Measurements from ENCODE around the gene ZSWIM6. TPM values are rescaled to one million over a fixed set of nuclear protein-coding genes. Genes with fewer than 3 reads are reported as not detected.

The ZSWIM6 gene
- total and polyA plus RNA-seq, 4 experiments from 2014 or later = 0.23 to 11.3 (median 5.5) TPM

DNA sequence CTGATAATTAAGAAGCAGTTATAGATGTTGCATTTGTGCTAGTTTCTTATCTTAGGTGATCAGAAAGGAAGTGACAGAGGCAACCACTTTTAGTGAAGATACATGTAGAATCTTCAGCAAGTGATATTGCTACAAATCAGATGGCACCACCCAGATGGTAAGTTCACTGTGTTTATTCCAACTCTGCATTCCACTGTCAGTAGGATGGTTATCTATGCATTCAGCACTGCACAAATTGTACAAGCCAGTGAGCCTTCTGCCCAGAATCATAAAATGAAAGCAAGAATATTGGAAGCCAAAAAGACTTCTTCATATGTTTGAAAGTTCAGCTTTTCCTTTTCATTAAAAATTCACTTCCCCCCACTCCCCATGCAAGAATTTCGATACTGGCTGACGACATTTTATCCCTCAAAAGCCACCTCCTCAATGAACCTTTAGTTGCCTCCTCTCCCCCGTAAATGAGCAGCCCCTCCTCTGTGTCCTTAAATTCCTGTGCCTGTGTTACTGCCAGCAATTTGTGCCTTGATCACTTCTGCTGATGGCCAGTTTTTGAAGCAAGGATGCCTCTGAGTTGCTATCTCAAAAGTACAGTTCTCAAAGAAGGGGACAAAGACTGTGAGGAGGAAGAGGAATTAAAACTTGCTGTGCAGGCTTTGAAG is 91.6 kb downstream of the ZSWIM6 start:
- Histone ChIP-seq H3K27ac (ENCODE audit: low read depth, low read length) (no peak overlapping the region), H3K36me3 (ENCODE audit: insufficient read depth, low read length) (no peaks in the 10 kb centered on the region), H3K27me3 (ENCODE audit: insufficient read depth, low read length) (no peaks in the 10 kb centered on the region), H3K4me3 (ENCODE audit: low read length in 2 of 2) (no peak overlapping the region), H3K4me1 (ENCODE audit: insufficient read depth, low read length) (peaks cover 10% of the 10 kb centered on the region), H3K9me3 (ENCODE audit: control insufficient read depth in 1 of 2, low read length in 2 of 2) (no peaks in the 10 kb centered on the region)
- Mint-ChIP-seq H3K27ac (peak overlapping the region in 4 of 7 donors; percentile 5 to 83 (median 19)), H3K4me1 (peaks cover 14 to 33% (median 28%) of the 10 kb centered on the region in 4 donors), H3K4me3 (peak overlapping the region in 5 of 8 donors; percentile 15 to 57 (median 24)), H3K9me3 (peaks cover 0 to 5% (median under 1%) of the 10 kb centered on the region in 8 donors), H3K27me3 (no peaks in the 10 kb centered on the region), H3K36me3 (peaks cover 0 to 12% of the 10 kb centered on the region in 2 donors)
- ChIA-PET POLR2A (ENCODE audit: partially characterized antibody) (no interaction called here), CTCF (ENCODE audit: partially characterized antibody) (no interaction called here)
- DNase-seq = no peak
- intact Hi-C loops (cut with micrococcal nuclease) = no loop called here

DNA sequence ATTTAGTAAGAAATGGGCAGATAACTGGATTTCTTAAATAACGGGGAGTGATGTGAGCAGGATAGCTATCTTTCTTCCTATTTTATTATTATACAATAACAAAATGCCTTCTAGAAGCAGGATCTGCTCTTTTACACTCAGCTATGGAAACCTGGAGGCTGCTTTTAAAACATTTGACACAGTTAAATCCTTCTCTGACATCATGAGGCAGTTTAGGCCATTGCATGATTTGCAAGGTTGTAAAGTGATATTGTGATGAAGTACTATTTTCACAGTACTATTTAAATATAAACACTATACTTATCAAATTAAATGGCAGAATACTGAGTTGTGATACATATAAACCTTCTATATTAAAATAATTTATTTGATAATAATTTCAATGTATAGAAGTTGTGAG is 93.9 kb downstream of the ZSWIM6 start:
- no peak overlapping the region for H3K4me3 Mint-ChIP-seq
- peaks cover 10% of the 10 kb centered on the region for H3K4me1 ChIP-seq (ENCODE audit: insufficient read depth, low read length)
- no peaks in the 10 kb centered on the region for H3K36me3 ChIP-seq (ENCODE audit: insufficient read depth, low read length)
- no peak overlapping the region for H3K27ac Mint-ChIP-seq
- H3K4me1 Mint-ChIP-seq = peaks cover 19 to 45% (median 37%) of the 10 kb centered on the region in 4 donors
- CTCF ChIA-PET (ENCODE audit: partially characterized antibody) = no interaction called here
- H3K9me3 Mint-ChIP-seq = peaks cover 0 to 4% (median under 1%) of the 10 kb centered on the region in 8 donors
- H3K27me3 ChIP-seq (ENCODE audit: insufficient read depth, low read length) = no peaks in the 10 kb centered on the region
- H3K36me3 Mint-ChIP-seq = peaks cover 0 to 15% of the 10 kb centered on the region in 2 donors
- POLR2A ChIA-PET (ENCODE audit: partially characterized antibody) = interaction anchor here (1.0 kb wide), 1 partner anchor 94 kb away, joined by 3 read pairs; the partner anchor contains the start of gene ZSWIM6
- DNase-seq = no peak
- H3K4me3 ChIP-seq (ENCODE audit: low read length in 2 of 2) = no peak overlapping the region
- H3K9me3 ChIP-seq (ENCODE audit: control insufficient read depth in 1 of 2, low read length in 2 of 2) = no peaks in the 10 kb centered on the region
- H3K27me3 Mint-ChIP-seq = no peaks in the 10 kb centered on the region
- no peak overlapping the region for H3K27ac ChIP-seq (ENCODE audit: low read depth, low read length)
- intact Hi-C loops (cut with micrococcal nuclease) = no loop called here

DNA sequence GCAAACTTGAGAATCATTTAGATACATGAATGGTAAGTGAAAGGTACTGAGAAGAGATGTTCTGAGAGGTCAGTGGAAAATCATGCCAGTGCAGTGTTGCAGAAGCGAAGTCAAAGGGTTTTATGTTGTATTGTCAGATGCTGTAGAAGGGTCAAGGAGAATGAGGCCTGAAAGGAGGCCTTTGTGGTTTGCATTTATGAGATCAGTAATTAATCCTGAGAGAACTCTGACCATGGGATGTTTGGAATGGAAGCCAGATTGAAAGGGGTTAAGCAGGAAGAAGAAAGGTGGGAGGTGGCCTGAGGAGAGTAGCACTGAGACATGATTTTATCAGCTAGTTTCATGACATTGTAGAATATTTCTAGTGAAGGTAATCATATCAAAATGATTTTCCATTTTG is 97.8 kb downstream of the ZSWIM6 start:
- intact Hi-C loops (cut with micrococcal nuclease) = no loop called here
- CTCF ChIA-PET (ENCODE audit: partially characterized antibody) = interaction anchor here (1.0 kb wide), 1 partner anchor 10 kb away, joined by 3 read pairs; no protein-coding TSS in a partner anchor
- H3K9me3 Mint-ChIP-seq = no peaks in the 10 kb centered on the region

DNA sequence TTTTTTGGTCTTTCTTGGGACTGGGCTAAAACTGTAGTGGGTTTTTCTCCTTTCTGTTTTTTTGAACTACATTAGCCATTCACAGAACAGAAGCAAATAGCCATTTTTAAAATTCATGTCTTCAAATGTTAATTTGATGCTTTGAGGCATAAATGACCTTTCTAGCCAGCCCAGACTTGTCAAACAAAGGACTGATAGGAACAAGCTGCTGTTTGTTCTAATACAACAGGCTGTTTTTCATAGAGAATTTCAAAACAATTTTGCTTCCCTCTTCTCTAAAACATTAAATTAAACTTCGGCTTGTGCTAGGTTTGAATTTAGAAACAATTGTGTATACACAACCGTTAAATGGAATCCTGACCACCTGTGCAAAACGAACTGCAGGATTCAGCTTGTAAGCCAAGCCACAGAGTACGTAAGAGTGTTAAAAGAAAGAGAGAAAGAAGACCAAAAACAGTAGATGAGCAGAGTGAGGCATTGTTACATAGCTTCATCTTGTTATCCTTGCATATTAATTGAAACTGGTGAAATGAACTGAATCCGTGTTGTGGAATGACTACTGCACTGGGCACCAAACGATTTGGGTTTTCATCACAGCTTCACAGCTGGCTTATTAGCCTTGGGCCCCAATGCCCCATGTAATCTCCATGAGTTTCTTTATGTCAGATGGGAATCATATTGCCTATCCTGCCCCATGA is 100.0 kb downstream of the ZSWIM6 start:
- intact Hi-C loops (cut with micrococcal nuclease) = no loop called here
- Histone ChIP-seq H3K27me3 (ENCODE audit: insufficient read depth, low read length) (no peaks in the 10 kb centered on the region), H3K9me3 (ENCODE audit: control insufficient read depth in 1 of 2, low read length in 2 of 2) (no peaks in the 10 kb centered on the region), H3K27ac (ENCODE audit: low read depth, low read length) (no peak overlapping the region), H3K4me3 (ENCODE audit: low read length in 2 of 2) (no peak overlapping the region), H3K36me3 (ENCODE audit: insufficient read depth, low read length) (no peaks in the 10 kb centered on the region), H3K4me1 (ENCODE audit: insufficient read depth, low read length) (no peaks in the 10 kb centered on the region)
- peaks cover 11 to 26% (median 18%) of the 10 kb centered on the region in 4 donors for H3K4me1 Mint-ChIP-seq
- no peaks in the 10 kb centered on the region for H3K9me3 Mint-ChIP-seq
- DNase-seq = no peak
- CTCF ChIA-PET (ENCODE audit: partially characterized antibody) = no interaction called here
- H3K27me3 Mint-ChIP-seq = no peaks in the 10 kb centered on the region
- no peak overlapping the region for H3K4me3 Mint-ChIP-seq
- H3K36me3 Mint-ChIP-seq = peaks cover 0 to 7% of the 10 kb centered on the region in 2 donors
- H3K27ac Mint-ChIP-seq = no peak overlapping the region
- POLR2A ChIA-PET (ENCODE audit: partially characterized antibody) = no interaction called here

More for the DNA sequence above, 97.8 kb downstream of the ZSWIM6 start:
- no peak overlapping the region for H3K4me3 Mint-ChIP-seq
- no peaks in the 10 kb centered on the region for H3K36me3 ChIP-seq (ENCODE audit: insufficient read depth, low read length)
- peaks cover 7 to 27% (median 24%) of the 10 kb centered on the region in 4 donors for H3K4me1 Mint-ChIP-seq
- POLR2A ChIA-PET (ENCODE audit: partially characterized antibody) = no interaction called here
- no peaks in the 10 kb centered on the region for H3K4me1 ChIP-seq (ENCODE audit: insufficient read depth, low read length)
- no peaks in the 10 kb centered on the region for H3K27me3 Mint-ChIP-seq
- H3K36me3 Mint-ChIP-seq = peaks cover 0 to 7% of the 10 kb centered on the region in 2 donors
- H3K27me3 ChIP-seq (ENCODE audit: insufficient read depth, low read length) = no peaks in the 10 kb centered on the region
- no peak overlapping the region for H3K27ac Mint-ChIP-seq
- no peaks in the 10 kb centered on the region for H3K9me3 ChIP-seq (ENCODE audit: control insufficient read depth in 1 of 2, low read length in 2 of 2)
- no peak for DNase-seq
- no peak overlapping the region for H3K27ac ChIP-seq (ENCODE audit: low read depth, low read length)
- H3K4me3 ChIP-seq (ENCODE audit: low read length in 2 of 2) = no peak overlapping the region

- H3K4me3 Mint-ChIP-seq = no peak overlapping the region
- Histone ChIP-seq H3K9me3 (ENCODE audit: control insufficient read depth in 1 of 2, low read length in 2 of 2) (no peaks in the 10 kb centered on the region), H3K27ac (ENCODE audit: low read depth, low read length) (no peak overlapping the region), H3K36me3 (ENCODE audit: insufficient read depth, low read length) (no peaks in the 10 kb centered on the region), H3K4me1 (ENCODE audit: insufficient read depth, low read length) (no peaks in the 10 kb centered on the region), H3K4me3 (ENCODE audit: low read length in 2 of 2) (no peak overlapping the region), H3K27me3 (ENCODE audit: insufficient read depth, low read length) (no peaks in the 10 kb centered on the region)
- no peaks in the 10 kb centered on the region for H3K27me3 Mint-ChIP-seq
- H3K4me1 Mint-ChIP-seq = peaks cover 3 to 13% (median 7%) of the 10 kb centered on the region in 4 donors
- no peak overlapping the region for H3K27ac Mint-ChIP-seq
- peaks cover 0 to 11% of the 10 kb centered on the region in 2 donors for H3K36me3 Mint-ChIP-seq
- ChIA-PET CTCF (ENCODE audit: partially characterized antibody) (no interaction called here), POLR2A (ENCODE audit: partially characterized antibody) (no interaction called here)
- peaks cover 0 to 14% (median 7%) of the 10 kb centered on the region in 8 donors for H3K9me3 Mint-ChIP-seq
- intact Hi-C loops (cut with micrococcal nuclease) = no loop called here
- DNase-seq = no peak
These were observed 103.3 kb downstream of the ZSWIM6 start for GRCh38 chr5:61435368-61435767.

DNA sequence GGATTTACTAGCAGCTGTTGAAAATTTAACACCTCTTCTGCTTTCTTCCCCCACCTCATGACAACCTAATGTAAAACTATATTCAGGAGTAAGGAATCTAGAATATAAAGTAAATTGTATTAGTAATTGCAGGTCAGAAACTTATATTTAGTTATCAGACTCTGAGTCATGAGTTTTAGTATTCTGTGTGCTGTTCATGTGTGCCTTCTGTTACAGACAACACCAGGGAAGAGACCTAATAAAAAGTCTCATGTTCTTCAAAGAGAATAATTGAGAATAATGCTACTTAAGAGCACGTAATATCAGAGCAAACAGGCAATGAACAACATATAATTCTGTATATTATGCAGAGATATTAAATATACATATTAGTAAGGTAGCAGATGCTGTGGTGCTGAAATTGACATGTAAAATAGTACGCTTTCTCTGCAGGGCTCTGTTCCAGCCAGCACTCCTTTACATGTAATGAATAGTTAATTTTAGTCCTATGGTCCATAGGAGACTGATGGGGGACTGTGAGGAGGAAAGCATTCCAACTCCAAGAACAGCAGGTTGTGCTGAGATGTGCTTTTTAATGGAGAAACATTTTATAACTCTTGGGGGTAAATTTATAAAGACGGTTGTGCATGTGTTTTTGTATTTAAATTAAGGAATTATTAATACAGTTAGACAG is 106.4 kb downstream of the ZSWIM6 start:
- ChIA-PET CTCF (ENCODE audit: partially characterized antibody) (interaction anchor here (0.7 kb wide), 1 partner anchor 65 kb away, joined by 3 read pairs; no protein-coding TSS in a partner anchor), POLR2A (ENCODE audit: partially characterized antibody) (no interaction called here)
- no peaks in the 10 kb centered on the region for H3K27me3 Mint-ChIP-seq
- DNase-seq = no peak
- Histone ChIP-seq H3K27ac (ENCODE audit: low read depth, low read length) (no peak overlapping the region), H3K4me3 (ENCODE audit: low read length in 2 of 2) (no peak overlapping the region), H3K36me3 (ENCODE audit: insufficient read depth, low read length) (no peaks in the 10 kb centered on the region), H3K4me1 (ENCODE audit: insufficient read depth, low read length) (no peaks in the 10 kb centered on the region), H3K9me3 (ENCODE audit: control insufficient read depth in 1 of 2, low read length in 2 of 2) (peaks cover 0 to 15% of the 10 kb centered on the region in 2 donors), H3K27me3 (ENCODE audit: insufficient read depth, low read length) (no peaks in the 10 kb centered on the region)
- H3K27ac Mint-ChIP-seq = no peak overlapping the region
- H3K4me3 Mint-ChIP-seq = no peak overlapping the region
- peaks cover 0 to 45% (median 31%) of the 10 kb centered on the region in 8 donors for H3K9me3 Mint-ChIP-seq
- H3K36me3 Mint-ChIP-seq = peaks cover 20 to 21% of the 10 kb centered on the region in 2 donors
- H3K4me1 Mint-ChIP-seq = peaks cover 0 to 8% (median 4%) of the 10 kb centered on the region in 4 donors
- intact Hi-C loops (cut with micrococcal nuclease) = no loop called here

DNA sequence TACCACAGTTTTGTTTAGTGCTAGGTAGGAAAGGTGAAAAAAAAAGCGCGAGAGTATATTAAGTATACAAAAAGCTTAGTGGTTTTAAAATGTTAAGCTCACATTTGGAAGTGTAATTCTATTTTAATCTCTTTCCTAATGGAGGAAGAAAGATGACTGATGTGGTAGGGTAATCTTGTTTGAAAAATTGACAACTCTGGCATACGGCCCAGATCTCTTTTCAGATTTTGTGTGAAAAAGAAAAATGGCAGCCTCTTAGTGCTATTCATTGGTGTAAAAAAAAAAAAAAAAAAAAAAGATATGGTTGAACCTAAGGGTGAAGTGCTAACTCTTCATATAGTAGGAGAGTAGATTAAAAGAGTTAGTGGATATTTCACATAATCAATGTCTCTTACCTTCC is 108.0 kb downstream of the ZSWIM6 start:
- ChIA-PET POLR2A (ENCODE audit: partially characterized antibody) (no interaction called here), CTCF (ENCODE audit: partially characterized antibody) (interaction anchor here (0.7 to 0.9 kb wide), 2 partner anchors 10 to 420 kb away, joined by 3 read pairs; no protein-coding TSS in a partner anchor)
- Mint-ChIP-seq H3K36me3 (peaks cover 21 to 22% of the 10 kb centered on the region in 2 donors), H3K27me3 (no peaks in the 10 kb centered on the region), H3K4me3 (no peak overlapping the region), H3K27ac (no peak overlapping the region), H3K4me1 (peaks cover 0 to 5% (median 2%) of the 10 kb centered on the region in 4 donors), H3K9me3 (peaks cover 0 to 51% (median 32%) of the 10 kb centered on the region in 8 donors)
- no peak overlapping the region for H3K27ac ChIP-seq (ENCODE audit: low read depth, low read length)
- peaks cover 0 to 15% of the 10 kb centered on the region in 2 donors for H3K9me3 ChIP-seq (ENCODE audit: control insufficient read depth in 1 of 2, low read length in 2 of 2)
- DNase-seq = no peak
- no peaks in the 10 kb centered on the region for H3K4me1 ChIP-seq (ENCODE audit: insufficient read depth, low read length)
- H3K36me3 ChIP-seq (ENCODE audit: insufficient read depth, low read length) = no peaks in the 10 kb centered on the region
- H3K27me3 ChIP-seq (ENCODE audit: insufficient read depth, low read length) = no peaks in the 10 kb centered on the region
- intact Hi-C loops (cut with micrococcal nuclease) = no loop called here
- H3K4me3 ChIP-seq (ENCODE audit: low read length in 2 of 2) = no peak overlapping the region

All from CD4-positive, alpha-beta memory T cell (primary cell).